SK-N-MC (cell line): ENCODE measurements around the gene TM6SF1.

ENCODE experiments used
- EZH2 ChIP-seq: fragments of 200-600 bp; sonication (generic); IDR thresholded peaks from one replicate; pipeline ENCODE4 v1.6.1; 2017; ENCODE audit warnings: antibody characterized with exemption
- FOXP2 ChIP-seq: optimal IDR thresholded peaks from 2 replicates; pipeline ENCODE3; 2011; ENCODE audit warnings: mild to moderate bottlenecking, moderate library complexity; ENCODE audit not compliant: insufficient read depth; ENCODE audit errors: extremely low read length, control extremely low read depth
- POLR2AphosphoS5 ChIP-seq: IDR thresholded peaks from 2 replicates; pipeline ENCODE4 v1.6.1; 2012; ENCODE audit warnings: mild to moderate bottlenecking, low read depth, low read length, borderline replicate concordance

GRCh38 chr15:83129791-83130190 is 22.3 kb downstream of the TM6SF1 start:
- TF ChIP-seq POLR2AphosphoS5, result no peak
- no peak for TF ChIP-seq EZH2
- no peak for TF ChIP-seq FOXP2
